ENCODE measurements around the gene TDRD12.
"Not testable (repeated sequence)": the region's sequence is repeated elsewhere in the genome, so short reads cannot be mapped to it uniquely, and the experiment has no call there.

- TF ChIP-seq CTCF, POLR2AphosphoS5 (IDR thresholded peaks at IDR 0.05): not testable (repeated sequence)
Measured at GRCh38 chr19:32832825-32833224, 113.3 kb downstream of the TDRD12 start.
